Measurements from ENCODE around the gene ARSB.

- no peak for TF ChIP-seq CTCF (conservative IDR thresholded peaks at IDR 0.05 in 1 of 2, IDR thresholded peaks at IDR 0.05 in 1 of 2; ENCODE audit: low read depth in 1 of 2, low read length in 2 of 2)
- TF ChIP-seq EZH2 (IDR thresholded peaks at IDR 0.05; ENCODE audit: low read length, missing control alignments) = no peak
Measured at GRCh38 chr5:78985116-78985724, at the start of gene ARSB.
